ENCODE data around the gene COX8A. TPM values are rescaled to one million over a fixed set of nuclear protein-coding genes. Genes with fewer than 3 reads are reported as not detected.
A peak's percentile ranks its signal among the peaks of the same experiment; 100 is the strongest.

COX8A gene
- total and polyA plus RNA-seq, 9 of the 15 experiments (the other 6 are each of a cell fraction or from before 2014, with no cell fraction given) = 274 to 1,206 (median 526) TPM

- TF ChIP-seq POLR2G (IDR thresholded peaks at IDR 0.05; ENCODE audit: low read depth, low read length) (peak; percentile 24; the same call in 1 of the 2 replicates), CBFA2T3 (IDR thresholded peaks at IDR 0.05) (no peak)
- peaks cover 49% of the 10 kb centered on the region for H4K20me1 ChIP-seq (replicated peaks; ENCODE audit: control insufficient read depth, insufficient read depth, low read length)
- FAIRE-seq (no peak), ATAC-seq (no peak), DNase-seq (ENCODE audit: extremely low read depth in 1 of 4, low spot score in 3 of 4) (no peak)
- H3K79me2 ChIP-seq (ENCODE audit: control insufficient read depth, insufficient read depth, low read length) = no peaks in the 10 kb centered on the region
- H3K4me1 ChIP-seq (replicated peaks in 1 of 2; ENCODE audit: control insufficient read depth in 2 of 2, insufficient read depth in 2 of 2, low read length in 2 of 2) = peaks cover 16 to 61% of the 10 kb centered on the region in 2 experiments
- CTCF ChIA-PET (ENCODE audit: low intra/inter-chr PET ratio) = no interaction called here
- in situ Hi-C loops (cut with MboI) (no loop called here), intact Hi-C loops (cut with micrococcal nuclease) (loop anchor here (10.0 kb wide), 2 partner anchors 88 to 138 kb away; no protein-coding TSS in a partner anchor)
- POLR2A ChIA-PET = interaction anchor here (0.7 to 1.5 kb wide), 3 partner anchors 11 to 131 kb away, joined by 3 to 5 read pairs (median 3); no protein-coding TSS in a partner anchor
- no TSS peak for BruUV-seq (replicated peaks)
- no peaks in the 10 kb centered on the region; the same call in 1 of the 2 replicates for H3K9me3 ChIP-seq (replicated peaks; ENCODE audit: control insufficient read depth, insufficient read depth, low read depth, low read length)
- no peaks in the 10 kb centered on the region for H3K27me3 ChIP-seq (ENCODE audit: control insufficient read depth in 2 of 2, insufficient read depth in 2 of 2, low read length in 2 of 2)
- no peak overlapping the region for H3K4me3 ChIP-seq
- WGBS (ENCODE audit: insufficient coverage, low coverage, missing lambda C conversion rate) = 75% methylated on average over 11 of the region's 12 CpGs
- no peak overlapping the region for H3K27ac ChIP-seq (ENCODE audit: extremely low read depth, low read depth, low read length)
- peaks cover 6% of the 10 kb centered on the region; the same call in 2 of the 3 replicates for H3K36me3 ChIP-seq (ENCODE audit: control insufficient read depth, insufficient read depth, low read length)
- no peak overlapping the region for H2AFZ ChIP-seq (ENCODE audit: low read depth, low read length)
- H3K4me2 ChIP-seq (ENCODE audit: insufficient read depth, low read length) = no peak overlapping the region
- H3K9ac ChIP-seq (ENCODE audit: insufficient read depth in 1 of 2, low read depth in 2 of 2, low read length in 2 of 2) = no peak overlapping the region
- peaks cover 16% of the 10 kb centered on the region for H3K9me1 ChIP-seq (ENCODE audit: control insufficient read depth, insufficient read depth, low read length)
These were observed 32.0 kb downstream of the COX8A start for GRCh38 chr11:64006398-64006797.

- peak overlapping the region in 1 of 2 experiments; percentile 53; a peak in 1 of 4 replicates for H3K9ac ChIP-seq (ENCODE audit: insufficient read depth in 1 of 2, low read depth in 2 of 2, low read length in 2 of 2)
- peaks cover 16% of the 10 kb centered on the region for H3K9me1 ChIP-seq (ENCODE audit: control insufficient read depth, insufficient read depth, low read length)
- BruUV-seq (replicated peaks) = no TSS peak
- H3K4me1 ChIP-seq (replicated peaks in 1 of 2; ENCODE audit: control insufficient read depth in 2 of 2, insufficient read depth in 2 of 2, low read length in 2 of 2) = peaks cover 16 to 54% of the 10 kb centered on the region in 2 experiments
- ATAC-seq (peak; percentile 47), DNase-seq (ENCODE audit: extremely low read depth in 1 of 4, low spot score in 3 of 4) (peak in 3 of 4 experiments; percentile 39 to 49 (median 40)), FAIRE-seq (no peak)
- peaks cover 49% of the 10 kb centered on the region for H4K20me1 ChIP-seq (replicated peaks; ENCODE audit: control insufficient read depth, insufficient read depth, low read length)
- intact Hi-C loops (cut with micrococcal nuclease) (loop anchor here (10.0 kb wide), 2 partner anchors 88 to 138 kb away; no protein-coding TSS in a partner anchor), in situ Hi-C loops (cut with MboI) (no loop called here)
- H3K4me3 ChIP-seq = no peak overlapping the region
- H2AFZ ChIP-seq (ENCODE audit: low read depth, low read length) = no peak overlapping the region
- ChIA-PET POLR2A (interaction anchor here (0.5 to 1.5 kb wide), 10 partner anchors 9 to 258 kb away, joined by 3 to 7 read pairs (median 3); partner anchors contain the start of gene COX8A), CTCF (ENCODE audit: low intra/inter-chr PET ratio) (no interaction called here)
- no peaks in the 10 kb centered on the region for H3K79me2 ChIP-seq (ENCODE audit: control insufficient read depth, insufficient read depth, low read length)
- no peaks in the 10 kb centered on the region; the same call in 2 of the 3 replicates for H3K36me3 ChIP-seq (ENCODE audit: control insufficient read depth, insufficient read depth, low read length)
- 4% methylated on average over 24 of the region's 27 CpGs for WGBS (ENCODE audit: insufficient coverage, low coverage, missing lambda C conversion rate)
- H3K4me2 ChIP-seq (ENCODE audit: insufficient read depth, low read length) = peak overlapping the region; percentile 38
- no peaks in the 10 kb centered on the region for H3K27me3 ChIP-seq (ENCODE audit: control insufficient read depth in 2 of 2, insufficient read depth in 2 of 2, low read length in 2 of 2)
- H3K27ac ChIP-seq (ENCODE audit: extremely low read depth, low read depth, low read length) = no peak overlapping the region
- no peaks in the 10 kb centered on the region; the same call in 1 of the 2 replicates for H3K9me3 ChIP-seq (replicated peaks; ENCODE audit: control insufficient read depth, insufficient read depth, low read depth, low read length)
- TF ChIP-seq L3MBTL2 (IDR thresholded peaks at IDR 0.05) (0 out of 2 replicates have a peak, but pooled peaks have one; percentile 13), TEAD1 (CRISPR knock-in tag; IDR thresholded peaks at IDR 0.05) (no peak), MAX (CRISPR knock-in tag; IDR thresholded peaks at IDR 0.05) (peak; percentile 82), RBM15 (IDR thresholded peaks at IDR 0.05; ENCODE audit: insufficient read depth, low read length) (no peak), PRDM10 (IDR thresholded peaks at IDR 0.05; ENCODE audit: partially characterized antibody) (peak; percentile 20), RBBP5 (IDR thresholded peaks at IDR 0.05; ENCODE audit: borderline replicate concordance, insufficient read depth, low read length, poor library complexity, severe bottlenecking) (no peak), PCBP2 (IDR thresholded peaks at IDR 0.05; ENCODE audit: low read depth, low read length, poor library complexity, severe bottlenecking) (no peak), BDP1 (IDR thresholded peaks at IDR 0.05; ENCODE audit: insufficient read depth, insufficient read length) (no peak), NFE2 (IDR thresholded peaks at IDR 0.05; ENCODE audit: low read depth) (no peak)
These were observed 32.8 kb downstream of the COX8A start for GRCh38 chr11:64007160-64007628.

Measured in K562 (cell line).